Measurements from ENCODE around the gene RCCD1. TPM values are rescaled to one million over a fixed set of nuclear protein-coding genes. Genes with fewer than 3 reads are reported as not detected.
"Not testable (repeated sequence)": the region's sequence is repeated elsewhere in the genome, so short reads cannot be mapped to it uniquely, and the experiment has no call there.

The RCCD1 gene, protein sequence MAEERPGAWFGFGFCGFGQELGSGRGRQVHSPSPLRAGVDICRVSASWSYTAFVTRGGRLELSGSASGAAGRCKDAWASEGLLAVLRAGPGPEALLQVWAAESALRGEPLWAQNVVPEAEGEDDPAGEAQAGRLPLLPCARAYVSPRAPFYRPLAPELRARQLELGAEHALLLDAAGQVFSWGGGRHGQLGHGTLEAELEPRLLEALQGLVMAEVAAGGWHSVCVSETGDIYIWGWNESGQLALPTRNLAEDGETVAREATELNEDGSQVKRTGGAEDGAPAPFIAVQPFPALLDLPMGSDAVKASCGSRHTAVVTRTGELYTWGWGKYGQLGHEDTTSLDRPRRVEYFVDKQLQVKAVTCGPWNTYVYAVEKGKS
- 13.6 and 19.8 TPM in 2 replicates for total RNA-seq (2014; rRNA removed; shearing (Covaris generic))

DNA sequence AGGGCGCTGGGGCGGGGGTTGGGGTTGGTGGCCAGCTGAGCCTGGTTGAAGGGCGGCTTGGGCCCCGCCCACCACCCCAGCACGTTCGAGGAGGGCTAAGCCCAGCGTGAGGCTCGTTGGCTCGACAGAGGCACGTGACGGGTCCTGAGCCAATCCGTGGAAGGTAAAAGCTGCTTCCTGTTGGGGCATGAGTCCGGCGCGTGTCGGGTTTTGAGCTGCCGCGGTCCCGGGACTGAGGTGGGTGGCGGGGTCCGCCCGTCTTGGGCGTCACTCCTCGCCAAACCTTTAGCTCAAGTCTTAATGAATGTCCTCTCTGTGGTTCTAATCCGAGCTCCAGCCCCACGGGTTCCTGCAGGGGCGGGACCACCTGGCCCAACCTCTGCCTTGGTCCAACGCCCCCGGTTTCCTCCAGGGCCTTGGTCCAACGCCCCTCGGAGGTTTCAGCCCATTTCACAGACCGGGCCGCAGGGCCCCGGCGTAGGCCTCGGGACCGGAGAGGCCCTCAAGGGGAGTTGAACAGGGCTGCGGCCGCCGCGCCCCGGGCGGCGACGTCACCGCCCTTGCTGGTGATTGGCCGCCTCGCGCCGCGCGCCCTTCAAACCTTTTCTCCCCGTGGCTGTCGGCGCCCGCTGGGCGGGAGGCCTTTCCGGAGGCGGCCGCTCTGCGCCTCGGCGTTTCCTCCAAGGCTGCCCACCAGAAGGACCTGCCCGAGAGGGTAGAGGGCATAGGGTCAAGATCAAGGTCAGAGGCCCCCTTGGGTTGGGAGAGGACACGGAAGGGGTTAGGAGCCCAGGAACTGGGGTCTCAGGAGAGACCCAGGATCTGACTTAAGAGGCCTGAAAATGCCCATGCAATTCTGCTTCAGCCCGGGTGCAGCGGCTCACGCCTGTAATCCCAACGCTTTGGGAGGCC, at the start of gene RCCD1:
RCCD1 (plus strand) TSS at position 173 of the 912 bp plus-strand sequence. CDS start 1,851 bp downstream, outside the sequence.
- DNase-seq (ENCODE audit: low read depth): peak; percentile 96

DNA sequence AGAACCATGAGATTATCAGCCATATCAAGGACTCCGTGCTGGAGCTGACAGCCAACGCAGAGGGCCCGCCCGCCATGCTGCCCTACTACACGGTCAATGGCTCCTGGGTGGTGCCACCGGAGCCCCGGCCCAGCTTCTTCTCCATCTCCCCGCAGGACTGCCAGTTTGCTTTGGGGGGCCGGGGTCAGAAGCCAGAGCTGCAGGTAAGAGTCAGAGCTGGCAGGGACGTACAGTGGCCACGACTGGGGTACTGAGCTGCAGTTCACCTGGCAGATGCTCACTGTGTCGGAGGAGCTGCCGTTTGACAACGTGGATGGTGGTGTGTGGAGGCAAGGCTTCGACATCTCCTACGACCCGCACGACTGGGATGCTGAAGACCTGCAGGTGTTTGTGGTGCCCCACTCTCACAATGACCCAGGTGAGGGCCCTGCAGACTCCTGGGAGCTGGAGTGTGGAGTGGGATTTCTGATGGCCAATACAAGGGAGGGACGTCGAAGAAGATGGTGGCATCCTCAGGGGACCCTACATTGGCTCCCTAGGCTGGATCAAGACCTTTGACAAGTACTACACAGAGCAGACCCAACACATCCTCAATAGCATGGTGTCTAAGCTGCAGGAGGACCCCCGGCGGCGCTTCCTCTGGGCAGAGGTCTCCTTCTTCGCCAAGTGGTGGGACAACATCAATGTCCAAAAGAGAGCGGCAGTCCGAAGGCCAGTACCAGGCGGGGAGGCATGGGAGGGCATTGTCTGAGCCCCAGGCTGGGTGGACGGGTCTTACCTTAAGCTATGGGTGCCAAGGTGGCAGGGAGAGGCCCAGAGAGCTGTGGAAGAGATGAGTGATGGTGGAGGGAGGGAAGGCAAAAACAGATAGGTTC, 49.1 kb upstream of the RCCD1 start:
- DNase-seq (ENCODE audit: low read depth): no peak

DNA sequence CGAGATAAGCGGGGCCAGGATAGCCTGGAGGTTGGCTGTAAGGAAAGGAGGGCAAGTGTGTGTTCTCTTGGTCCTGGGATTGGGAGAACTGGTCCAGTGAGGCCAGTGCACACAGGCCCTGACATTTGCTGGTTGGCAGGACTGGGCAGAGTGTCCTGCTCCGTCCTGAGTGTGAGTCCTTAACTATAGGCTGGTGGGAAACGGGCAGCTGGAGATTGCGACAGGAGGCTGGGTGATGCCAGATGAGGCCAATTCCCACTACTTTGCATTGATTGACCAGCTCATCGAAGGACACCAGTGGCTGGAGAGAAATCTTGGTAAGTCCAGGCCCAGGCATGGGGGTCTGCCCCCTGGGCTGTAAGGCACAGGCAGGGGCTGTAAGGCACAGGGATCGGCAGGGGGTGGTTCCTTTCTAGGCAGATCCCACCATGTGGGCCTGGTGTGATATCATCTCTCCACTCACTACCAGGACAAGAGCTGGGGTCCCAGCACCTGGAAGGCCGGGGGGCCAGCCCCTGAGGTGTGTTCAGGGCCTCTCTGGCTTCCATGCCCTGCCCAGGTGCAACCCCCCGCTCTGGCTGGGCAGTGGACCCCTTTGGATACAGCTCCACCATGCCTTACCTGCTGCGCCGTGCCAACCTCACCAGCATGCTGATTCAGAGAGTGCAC, 48.4 kb upstream of the RCCD1 start:
- DNase-seq (ENCODE audit: low read depth): no peak

DNA sequence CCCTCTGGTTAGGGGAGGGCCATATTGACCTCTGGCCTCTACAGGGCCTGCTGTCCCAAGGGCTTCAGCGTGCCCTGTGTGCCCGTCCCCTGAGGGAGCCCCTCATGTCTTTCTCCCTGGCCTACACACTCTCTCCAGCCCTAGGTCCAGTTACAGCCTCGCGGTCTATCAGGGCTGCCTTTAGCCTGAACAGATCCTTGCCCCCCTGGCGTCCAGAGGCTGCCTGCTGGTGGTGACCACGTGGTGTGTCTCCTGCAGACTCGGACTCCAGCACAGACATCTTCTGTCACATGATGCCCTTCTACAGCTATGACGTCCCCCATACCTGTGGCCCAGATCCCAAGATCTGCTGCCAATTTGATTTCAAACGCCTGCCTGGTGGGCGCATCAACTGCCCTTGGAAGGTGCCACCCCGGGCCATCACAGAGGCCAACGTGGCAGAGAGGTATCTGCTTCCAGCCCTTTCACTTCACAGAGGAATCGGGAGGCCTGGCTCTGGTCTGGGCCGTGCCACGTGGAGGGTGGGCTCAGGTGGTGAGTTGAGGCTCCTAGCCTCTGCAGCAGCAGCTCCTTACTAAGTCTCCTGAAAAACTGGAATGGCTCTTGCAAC, 47.5 kb upstream of the RCCD1 start:
- DNase-seq (ENCODE audit: low read depth): no peak

DNA sequence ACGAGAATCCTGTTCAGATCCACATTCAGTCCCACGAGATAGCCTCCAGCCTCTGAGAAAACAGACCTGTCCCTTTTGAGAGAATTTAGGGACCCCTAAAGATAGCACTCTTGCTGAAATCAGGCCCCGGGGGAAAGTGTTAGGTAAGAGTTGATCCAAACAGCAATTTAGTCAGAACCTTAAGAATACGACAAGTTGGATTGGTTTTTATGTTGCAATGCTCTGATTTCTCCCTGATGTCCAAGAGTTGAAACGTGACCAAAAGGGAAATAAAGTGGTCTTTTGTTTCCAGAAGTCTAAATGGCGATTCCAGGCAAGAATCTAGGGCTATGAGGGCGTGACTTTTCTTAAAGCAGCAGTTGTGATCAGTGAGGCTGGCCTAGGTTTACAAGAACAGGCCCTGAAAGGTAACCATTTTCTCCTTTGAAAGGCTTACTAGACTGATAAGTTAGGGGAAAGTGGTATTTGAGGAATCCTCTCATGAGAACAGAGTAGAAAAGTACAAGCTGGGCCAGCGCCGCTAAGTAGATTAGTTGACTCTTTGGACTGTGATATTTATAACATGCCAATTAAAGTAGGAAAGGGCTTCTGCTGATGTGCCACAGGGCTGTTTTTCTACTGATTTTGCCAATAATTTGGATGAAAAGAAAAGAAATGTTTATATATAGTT, 46.7 kb upstream of the RCCD1 start:
- DNase-seq (ENCODE audit: low read depth): no peak

GRCh38 chr15:90909449-90909848, 45.2 kb upstream of the RCCD1 start:
- DNase-seq (ENCODE audit: low read depth): not testable (repeated sequence)

- DNase-seq (ENCODE audit: low read depth): no peak
These were observed 44.7 kb upstream of the RCCD1 start for GRCh38 chr15:90909976-90910375.

GRCh38 chr15:90910441-90911301, 44.0 kb upstream of the RCCD1 start:
- no peak for DNase-seq (ENCODE audit: low read depth)

- no peak for DNase-seq (ENCODE audit: low read depth)
These were observed 43.4 kb upstream of the RCCD1 start for GRCh38 chr15:90911302-90911623.

DNA sequence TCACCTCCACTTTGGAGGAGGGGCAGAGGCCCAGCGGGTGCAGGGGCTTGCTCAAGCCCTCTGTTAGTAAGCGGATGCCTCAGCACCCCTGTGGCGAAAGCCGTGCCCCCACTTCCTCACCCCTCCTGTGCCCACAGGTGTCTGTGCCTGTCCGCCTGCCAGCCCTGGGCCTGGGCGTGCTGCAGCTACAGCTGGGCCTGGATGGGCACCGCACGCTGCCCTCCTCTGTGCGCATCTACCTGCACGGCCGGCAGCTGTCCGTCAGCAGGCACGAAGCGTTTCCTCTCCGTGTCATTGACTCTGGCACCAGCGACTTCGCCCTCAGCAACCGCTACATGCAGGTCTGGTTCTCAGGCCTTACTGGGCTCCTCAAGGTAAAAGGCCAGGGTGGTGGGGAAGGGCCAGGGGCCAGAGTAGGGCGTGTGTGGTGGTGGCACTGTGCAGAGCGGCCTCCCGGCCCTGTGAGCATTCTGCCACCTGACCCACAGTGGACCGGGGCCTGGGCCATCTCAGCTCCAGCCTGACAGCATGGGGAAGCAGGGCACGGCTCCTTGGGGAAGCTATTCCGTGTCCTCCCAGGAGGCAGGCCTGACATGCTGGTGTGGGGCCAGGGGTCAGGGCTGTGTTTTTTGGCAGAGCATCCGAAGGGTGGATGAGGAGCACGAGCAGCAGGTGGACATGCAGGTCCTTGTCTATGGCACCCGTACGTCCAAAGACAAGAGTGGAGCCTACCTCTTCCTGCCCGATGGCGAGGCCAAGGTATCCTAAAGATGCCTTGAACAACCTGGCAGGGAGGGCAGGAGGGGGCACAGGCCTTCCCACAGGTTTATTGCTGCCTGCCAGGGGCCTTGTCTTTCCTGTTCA, 42.5 kb upstream of the RCCD1 start:
- no peak for DNase-seq (ENCODE audit: low read depth)

DNA sequence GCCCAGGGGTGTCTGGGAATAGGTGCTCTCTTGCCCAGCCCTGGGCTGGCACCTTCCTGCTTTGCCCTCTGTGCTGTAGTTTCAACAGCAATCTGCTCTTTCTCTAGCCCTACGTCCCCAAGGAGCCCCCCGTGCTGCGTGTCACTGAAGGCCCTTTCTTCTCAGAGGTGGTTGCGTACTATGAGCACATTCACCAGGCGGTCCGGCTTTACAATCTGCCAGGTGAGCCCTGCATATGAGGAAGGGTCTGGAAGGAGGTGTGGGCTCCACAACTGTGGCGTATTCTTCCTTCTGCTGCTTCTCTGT, 42.0 kb upstream of the RCCD1 start:
- no peak for DNase-seq (ENCODE audit: low read depth)

GRCh38 chr15:90913398-90913944, 41.2 kb upstream of the RCCD1 start:
- no peak for DNase-seq (ENCODE audit: low read depth)

DNA sequence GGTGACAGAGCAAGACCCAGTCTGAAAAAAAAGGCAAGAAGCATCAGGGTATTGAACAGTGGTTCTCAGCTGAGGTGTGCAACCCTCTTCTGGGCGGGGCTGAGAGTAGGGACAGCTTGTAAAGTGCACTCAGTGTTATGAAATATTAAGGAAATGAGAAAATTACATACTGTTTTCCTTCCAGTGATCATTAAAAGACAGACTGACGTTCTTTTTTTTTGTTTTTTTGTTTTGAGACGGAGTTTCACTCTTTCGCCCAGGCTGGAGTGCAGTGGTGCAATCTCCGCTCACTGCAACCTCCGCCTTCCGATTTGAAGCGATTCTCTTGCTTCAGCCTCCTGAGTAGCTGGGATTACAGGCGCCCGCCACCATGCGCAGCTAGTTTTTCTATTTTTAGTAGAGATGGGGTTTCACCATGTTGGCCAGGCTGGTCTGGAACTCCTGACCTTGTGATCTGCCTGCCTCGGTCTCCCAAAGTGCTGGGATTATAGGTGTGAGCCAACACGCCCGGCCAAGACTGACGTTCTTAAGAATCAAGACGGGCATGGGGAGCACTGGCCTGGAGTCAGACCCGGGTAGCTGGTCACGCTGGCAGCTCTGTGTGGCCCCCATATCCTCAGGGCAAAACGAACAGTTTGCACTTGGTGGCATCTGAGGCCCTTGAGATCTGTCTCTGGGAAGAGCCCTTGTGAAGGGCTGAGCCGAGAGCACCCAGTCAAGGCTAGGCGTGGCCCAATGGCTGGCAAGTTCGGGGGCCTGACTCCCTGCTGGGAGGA, 40.2 kb upstream of the RCCD1 start:
- DNase-seq (ENCODE audit: low read depth): no peak

GRCh38 chr15:90915216-90915807, 39.4 kb upstream of the RCCD1 start:
- DNase-seq (ENCODE audit: low read depth): no peak

- DNase-seq (ENCODE audit: low read depth): no peak
These were observed 38.8 kb upstream of the RCCD1 start for GRCh38 chr15:90915808-90916440.

DNA sequence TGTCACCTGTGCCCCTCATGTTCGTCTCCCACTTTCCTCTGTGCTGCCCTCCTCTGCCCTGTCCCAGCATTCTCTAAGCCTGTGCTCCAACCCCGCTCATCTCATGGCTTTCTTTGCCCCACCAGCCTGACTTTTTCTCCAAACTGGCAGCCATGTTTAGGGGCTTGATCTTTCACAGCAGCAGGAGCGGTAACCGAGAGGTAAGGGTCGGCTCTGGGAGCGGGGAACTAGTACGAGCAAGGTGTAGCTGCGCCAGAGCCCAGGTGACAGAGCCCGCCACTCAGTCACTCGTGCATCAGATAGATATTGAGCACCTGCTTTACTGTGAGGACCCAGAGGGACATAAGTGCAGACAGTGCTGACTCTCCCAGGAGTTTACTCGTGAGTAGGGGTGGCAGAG, 38.2 kb upstream of the RCCD1 start:
- DNase-seq (ENCODE audit: low read depth): no peak

DNA sequence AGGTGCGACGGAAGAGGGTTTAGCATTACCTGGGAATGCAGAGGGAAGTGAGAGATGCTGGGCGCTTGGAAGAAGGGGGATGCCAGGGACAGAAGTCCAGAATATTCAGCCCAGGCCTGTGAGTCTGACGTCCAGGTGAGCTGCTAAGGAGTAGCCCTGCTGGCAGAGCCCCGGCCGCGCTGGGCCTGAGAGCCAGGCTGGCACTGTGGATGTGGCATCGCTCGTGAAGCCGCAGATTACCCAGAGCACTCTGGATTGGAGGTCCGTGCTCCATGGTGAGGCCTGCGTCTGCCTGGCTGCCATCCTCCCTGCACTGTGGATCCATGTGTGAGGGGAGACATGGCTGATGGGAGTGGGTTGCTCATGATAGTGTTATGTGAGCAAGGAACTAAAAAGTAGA, 37.1 kb upstream of the RCCD1 start:
- DNase-seq (ENCODE audit: low read depth): no peak

All from Daoy (cell line).